NB4 (cell line): Measurements from ENCODE around the gene PTPRK.

Source experiments
- DNase-seq: peaks from one replicate; pipeline ENCODE4 v3.0.0; 2010; ENCODE audit warnings: low read depth
- H3K4me3 ChIP-seq: one replicate; pipeline ENCODE4 v1.5.1; 2011; ENCODE audit warnings: mild to moderate bottlenecking, low read depth, low read length, moderate library complexity
- MAX ChIP-seq: IDR thresholded peaks from 2 replicates; pipeline ENCODE4 v1.6.1; 2011; ENCODE audit warnings: low read depth, low read length
- MYC ChIP-seq: IDR thresholded peaks from 2 replicates; pipeline ENCODE4 v1.6.1; 2011; ENCODE audit warnings: low read depth, low read length
- POLR2A ChIP-seq: IDR thresholded peaks from 2 replicates; pipeline ENCODE4 v1.6.1; 2011; ENCODE audit warnings: mild to moderate bottlenecking; ENCODE audit not compliant: insufficient read length; ENCODE audit errors: extremely low read depth
- TF ChIP-seq, protein P1 (sequence below): IDR thresholded peaks from one replicate; pipeline ENCODE4 v1.5.1; 2012; ENCODE audit warnings: low read depth, low read length

The PTPRK gene

GRCh38 chr6:128097009-128097408, 423.4 kb downstream of the PTPRK start:
- no peak for DNase-seq
- no peak overlapping the region for H3K4me3 ChIP-seq
- TF ChIP-seq MYC = no peak
- TF ChIP-seq POLR2A = no peak
- TF ChIP-seq MAX = no peak
- TF ChIP-seq, protein P1, sequence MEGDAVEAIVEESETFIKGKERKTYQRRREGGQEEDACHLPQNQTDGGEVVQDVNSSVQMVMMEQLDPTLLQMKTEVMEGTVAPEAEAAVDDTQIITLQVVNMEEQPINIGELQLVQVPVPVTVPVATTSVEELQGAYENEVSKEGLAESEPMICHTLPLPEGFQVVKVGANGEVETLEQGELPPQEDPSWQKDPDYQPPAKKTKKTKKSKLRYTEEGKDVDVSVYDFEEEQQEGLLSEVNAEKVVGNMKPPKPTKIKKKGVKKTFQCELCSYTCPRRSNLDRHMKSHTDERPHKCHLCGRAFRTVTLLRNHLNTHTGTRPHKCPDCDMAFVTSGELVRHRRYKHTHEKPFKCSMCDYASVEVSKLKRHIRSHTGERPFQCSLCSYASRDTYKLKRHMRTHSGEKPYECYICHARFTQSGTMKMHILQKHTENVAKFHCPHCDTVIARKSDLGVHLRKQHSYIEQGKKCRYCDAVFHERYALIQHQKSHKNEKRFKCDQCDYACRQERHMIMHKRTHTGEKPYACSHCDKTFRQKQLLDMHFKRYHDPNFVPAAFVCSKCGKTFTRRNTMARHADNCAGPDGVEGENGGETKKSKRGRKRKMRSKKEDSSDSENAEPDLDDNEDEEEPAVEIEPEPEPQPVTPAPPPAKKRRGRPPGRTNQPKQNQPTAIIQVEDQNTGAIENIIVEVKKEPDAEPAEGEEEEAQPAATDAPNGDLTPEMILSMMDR = no peak

DNA sequence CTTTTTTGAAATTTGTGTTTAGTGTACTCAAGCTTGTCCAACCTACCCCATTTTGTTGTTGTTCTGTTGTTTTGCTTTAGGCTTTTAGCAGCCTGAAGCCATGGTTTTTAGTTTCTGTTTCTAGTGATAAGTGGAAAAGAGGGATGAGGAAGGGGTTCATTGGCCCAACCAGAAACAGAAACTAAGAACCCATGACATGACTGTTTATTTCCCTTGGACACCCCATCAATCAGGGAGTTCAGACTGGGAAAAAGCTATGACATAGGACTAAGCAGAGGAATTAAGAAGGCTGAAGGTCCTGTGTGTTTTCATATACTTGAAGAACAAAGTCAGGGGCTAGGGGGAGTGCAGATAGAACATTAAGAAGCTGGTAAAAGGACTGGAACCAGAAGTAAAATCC, 425.0 kb downstream of the PTPRK start:
- no peak overlapping the region for H3K4me3 ChIP-seq
- no peak for DNase-seq
- TF ChIP-seq MAX = no peak
- no peak for TF ChIP-seq MYC
- TF ChIP-seq, protein P1 = no peak

- no peak for DNase-seq
- TF ChIP-seq MYC (no peak), MAX (no peak)
- TF ChIP-seq, protein P1 = no peak
- H3K4me3 ChIP-seq = no peak overlapping the region
Observed at GRCh38 chr6:128079021-128079420, 441.4 kb downstream of the PTPRK start.

- TF ChIP-seq POLR2A = no peak
- TF ChIP-seq MYC = no peak
- no peak for TF ChIP-seq MAX
- TF ChIP-seq, protein P1 = no peak
- no peak for DNase-seq
- no peak overlapping the region for H3K4me3 ChIP-seq
Observed at GRCh38 chr6:128078276-128078675, 442.1 kb downstream of the PTPRK start.

DNA sequence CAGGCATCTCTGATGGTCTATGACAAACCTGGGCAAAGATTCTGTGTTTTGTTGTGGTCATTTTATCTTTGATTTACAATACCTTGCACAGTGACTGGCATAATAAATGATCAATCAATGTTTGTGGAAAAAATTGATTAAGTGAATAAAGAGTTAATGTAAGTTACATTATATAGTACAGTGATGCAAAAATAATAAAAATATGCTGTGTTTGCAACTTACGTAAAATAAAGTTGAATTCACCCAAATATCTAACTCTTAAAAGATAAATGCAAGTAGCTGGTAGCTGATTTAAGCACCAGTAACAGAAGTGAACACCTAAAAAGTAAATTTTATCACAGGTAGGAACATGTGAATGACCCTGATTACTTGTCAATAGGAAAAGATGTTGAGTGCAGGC, 443.6 kb downstream of the PTPRK start:
- TF ChIP-seq MYC = no peak
- TF ChIP-seq POLR2A = no peak
- TF ChIP-seq, protein P1 = no peak
- TF ChIP-seq MAX = no peak
- DNase-seq = no peak

GRCh38 chr6:128074567-128074966, 445.8 kb downstream of the PTPRK start:
- H3K4me3 ChIP-seq = no peak overlapping the region
- no peak for DNase-seq
- TF ChIP-seq, protein P1 = no peak
- TF ChIP-seq MYC (no peak), MAX (no peak), POLR2A (no peak)

More for the DNA sequence above, 443.6 kb downstream of the PTPRK start:
- H3K4me3 ChIP-seq = no peak overlapping the region
